Naive B cell (primary cell): ENCODE measurements around the gene MTCL1. TPM values are rescaled to one million over a fixed set of nuclear protein-coding genes. Genes with fewer than 3 reads are reported as not detected.

ENCODE experiments used
- polyA plus RNA-seq, 6 donors: library from polyadenylated mRNA; unstranded; fragments of 300-500 nt; fragmentation: Illumina TruSeq; gene quantifications; one replicate each; pipeline ENCODE4 v1.2.3, GENCODE V29; 2021; ENCODE audit warnings: low read depth in 6 of 6

MTCL1 gene
- polyA plus RNA-seq, 6 donors from 2014 or later: 0.26 to 1.4 (median 0.80) TPM

Other genes with a start within 250 kb of the MTCL1 start
- gene RAB12, start 96.1 kb upstream of the MTCL1 start, polyA plus RNA-seq: 1 to 10 TPM in 1 of 6 donors, under 1 TPM in 3, not detected in 2; 0.25 to 1.0 (median 0.65) TPM